Neural crest cell (in vitro differentiated cells): Measurements from ENCODE around the gene CCL20. TPM values are rescaled to one million over a fixed set of nuclear protein-coding genes. Genes with fewer than 3 reads are reported as not detected.
"Not testable (repeated sequence)": the region's sequence is repeated elsewhere in the genome, so short reads cannot be mapped to it uniquely, and the experiment has no call there.

ENCODE experiments used
- DNase-seq: peaks from one replicate; pipeline ENCODE4 v3.0.0; 2021; ENCODE audit warnings: low read depth, mixed read lengths, low spot score
- H3K27ac Mint-ChIP-seq: one replicate; pipeline ENCODE4 v1.8.0; 2021; ENCODE audit warnings: mild to moderate bottlenecking, mixed read lengths; ENCODE audit not compliant: unreplicated experiment
- H3K27me3 Mint-ChIP-seq: 2 replicates; pipeline ENCODE4 v1.8.0; 2021; ENCODE audit warnings: low read depth, mild to moderate bottlenecking, mixed read lengths
- H3K36me3 Mint-ChIP-seq: 2 replicates; pipeline ENCODE4 v1.8.0; 2021; ENCODE audit warnings: low read depth, mild to moderate bottlenecking, mixed read lengths
- H3K4me1 Mint-ChIP-seq: 2 replicates; pipeline ENCODE4 v1.8.0; 2021; ENCODE audit warnings: mixed read lengths
- H3K4me3 Mint-ChIP-seq: one replicate; pipeline ENCODE4 v1.8.0; 2021; ENCODE audit warnings: mild to moderate bottlenecking, mixed read lengths
- H3K9me3 Mint-ChIP-seq: 2 replicates; pipeline ENCODE4 v1.8.0; 2021; ENCODE audit warnings: mixed read lengths
- total RNA-seq: library from RNA; stranded (reverse); gene quantifications from 2 replicates; pipeline ENCODE4 v1.2.1, GENCODE V29; 2021
- TF ChIP-seq, protein P1 (sequence below): fragments of 200-600 bp; sonication (generic); conservative IDR thresholded peaks from 2 replicates; pipeline ENCODE4 v1.5.0; 2021; ENCODE audit warnings: antibody characterized with exemption, mild to moderate bottlenecking

CCL20 gene
- total RNA-seq, 1 donor from 2014 or later: not detected

DNA sequence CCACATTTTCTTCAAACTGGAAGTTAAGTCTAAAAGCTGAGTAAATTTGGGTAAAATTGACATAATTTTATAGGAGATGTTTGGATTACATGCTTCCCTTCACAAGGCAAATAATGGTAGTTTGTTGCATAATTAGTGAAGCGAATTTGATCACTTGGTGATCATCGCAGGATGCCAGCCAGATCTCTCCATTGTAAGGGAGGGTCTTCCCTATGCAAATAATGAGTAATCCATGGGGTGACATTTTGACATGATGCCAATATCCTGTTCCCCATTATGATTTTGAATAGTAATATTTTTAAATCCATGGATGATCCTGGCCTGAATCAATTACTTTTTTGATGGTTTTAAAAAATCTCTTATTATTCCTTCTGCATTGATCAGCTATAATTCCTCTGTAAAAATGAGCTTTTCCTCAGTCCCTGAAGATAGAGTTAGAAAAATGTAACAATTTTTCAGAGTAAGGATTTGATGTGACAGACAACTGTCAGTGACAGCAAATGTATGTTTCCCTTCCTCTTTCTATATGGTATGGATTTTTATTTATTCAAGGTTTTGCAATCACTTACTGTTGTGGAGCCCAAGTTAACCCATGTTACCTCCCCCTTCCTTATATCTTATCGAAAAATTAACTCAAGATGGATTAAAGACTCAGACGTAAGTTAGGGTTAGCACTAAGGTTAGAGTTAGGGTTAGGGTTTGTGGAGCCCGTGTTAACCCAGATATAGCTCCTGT, 21.4 kb downstream of the CCL20 start:
- H3K36me3 Mint-ChIP-seq: no peaks in the 10 kb centered on the region
- DNase-seq: no peak
- no peak overlapping the region for H3K27ac Mint-ChIP-seq
- no peak overlapping the region for H3K4me3 Mint-ChIP-seq
- peaks cover 3% of the 10 kb centered on the region for H3K9me3 Mint-ChIP-seq
- H3K4me1 Mint-ChIP-seq: no peaks in the 10 kb centered on the region
- TF ChIP-seq, protein P1, sequence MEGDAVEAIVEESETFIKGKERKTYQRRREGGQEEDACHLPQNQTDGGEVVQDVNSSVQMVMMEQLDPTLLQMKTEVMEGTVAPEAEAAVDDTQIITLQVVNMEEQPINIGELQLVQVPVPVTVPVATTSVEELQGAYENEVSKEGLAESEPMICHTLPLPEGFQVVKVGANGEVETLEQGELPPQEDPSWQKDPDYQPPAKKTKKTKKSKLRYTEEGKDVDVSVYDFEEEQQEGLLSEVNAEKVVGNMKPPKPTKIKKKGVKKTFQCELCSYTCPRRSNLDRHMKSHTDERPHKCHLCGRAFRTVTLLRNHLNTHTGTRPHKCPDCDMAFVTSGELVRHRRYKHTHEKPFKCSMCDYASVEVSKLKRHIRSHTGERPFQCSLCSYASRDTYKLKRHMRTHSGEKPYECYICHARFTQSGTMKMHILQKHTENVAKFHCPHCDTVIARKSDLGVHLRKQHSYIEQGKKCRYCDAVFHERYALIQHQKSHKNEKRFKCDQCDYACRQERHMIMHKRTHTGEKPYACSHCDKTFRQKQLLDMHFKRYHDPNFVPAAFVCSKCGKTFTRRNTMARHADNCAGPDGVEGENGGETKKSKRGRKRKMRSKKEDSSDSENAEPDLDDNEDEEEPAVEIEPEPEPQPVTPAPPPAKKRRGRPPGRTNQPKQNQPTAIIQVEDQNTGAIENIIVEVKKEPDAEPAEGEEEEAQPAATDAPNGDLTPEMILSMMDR: no peak
- no peaks in the 10 kb centered on the region for H3K27me3 Mint-ChIP-seq

DNA sequence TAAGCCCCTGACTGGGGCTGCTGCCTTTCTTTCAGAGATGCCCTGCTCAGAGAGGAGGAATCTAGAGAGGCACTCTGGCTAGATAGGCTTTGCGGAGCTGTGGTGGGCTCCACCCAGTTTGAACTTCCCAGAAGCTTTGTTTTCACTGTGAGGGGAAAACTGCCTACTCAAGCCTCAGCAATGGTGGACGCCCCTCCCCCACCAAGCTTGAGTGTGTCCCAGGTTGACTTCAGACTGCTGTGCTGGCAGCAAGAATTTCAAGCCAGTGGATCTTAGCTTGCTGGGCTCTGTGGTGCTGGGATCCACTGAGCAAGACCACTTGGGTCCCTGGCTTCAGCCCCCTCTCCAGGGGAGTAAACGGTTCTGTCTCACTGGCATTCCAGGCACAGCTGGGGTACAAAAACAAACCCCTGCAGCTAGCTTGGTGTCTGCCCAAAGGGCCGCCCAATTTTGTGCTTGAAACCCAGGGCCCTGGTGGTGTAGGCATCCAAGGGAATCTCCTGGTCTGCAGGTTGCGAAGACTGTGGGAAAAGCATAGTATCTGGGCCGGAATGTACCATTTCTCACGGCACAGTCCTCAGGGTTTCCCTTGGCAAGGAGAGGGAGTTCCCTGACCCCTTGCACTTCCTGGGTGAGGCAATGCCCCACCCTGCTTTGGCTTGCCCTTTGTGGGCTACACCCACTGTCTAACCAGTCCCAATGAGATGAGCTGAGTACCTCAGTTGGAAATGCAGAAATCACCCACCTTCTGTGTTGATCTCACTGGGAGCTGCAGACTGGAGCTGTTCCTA, 25.9 kb downstream of the CCL20 start:
- not testable (repeated sequence) for H3K4me1 Mint-ChIP-seq, H3K4me3 Mint-ChIP-seq, H3K27me3 Mint-ChIP-seq, DNase-seq, H3K9me3 Mint-ChIP-seq, H3K27ac Mint-ChIP-seq, H3K36me3 Mint-ChIP-seq

DNA sequence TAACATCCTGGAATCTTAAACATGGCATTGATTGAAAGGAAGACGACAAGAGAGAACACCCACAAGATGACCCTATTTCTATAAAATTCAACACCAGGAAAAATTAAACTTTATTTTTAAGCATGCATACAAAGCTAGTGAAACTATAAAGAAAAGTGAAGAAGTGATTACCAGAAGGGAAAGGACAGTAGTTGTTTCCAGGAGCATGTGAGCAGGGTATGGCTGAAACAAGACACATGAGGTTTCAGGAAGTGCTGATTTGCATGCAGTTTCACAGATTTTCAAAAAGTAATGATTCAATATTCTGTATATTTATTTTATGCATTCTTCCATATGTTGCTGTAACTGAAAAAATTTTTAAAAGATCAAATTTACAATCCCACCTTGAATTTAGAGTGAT, 33.2 kb downstream of the CCL20 start:
- no peak for DNase-seq
- Mint-ChIP-seq H3K27ac (no peak overlapping the region), H3K4me1 (no peaks in the 10 kb centered on the region), H3K9me3 (peaks cover 3% of the 10 kb centered on the region), H3K4me3 (no peak overlapping the region), H3K36me3 (no peaks in the 10 kb centered on the region), H3K27me3 (no peaks in the 10 kb centered on the region)
- TF ChIP-seq, protein P1: no peak

DNA sequence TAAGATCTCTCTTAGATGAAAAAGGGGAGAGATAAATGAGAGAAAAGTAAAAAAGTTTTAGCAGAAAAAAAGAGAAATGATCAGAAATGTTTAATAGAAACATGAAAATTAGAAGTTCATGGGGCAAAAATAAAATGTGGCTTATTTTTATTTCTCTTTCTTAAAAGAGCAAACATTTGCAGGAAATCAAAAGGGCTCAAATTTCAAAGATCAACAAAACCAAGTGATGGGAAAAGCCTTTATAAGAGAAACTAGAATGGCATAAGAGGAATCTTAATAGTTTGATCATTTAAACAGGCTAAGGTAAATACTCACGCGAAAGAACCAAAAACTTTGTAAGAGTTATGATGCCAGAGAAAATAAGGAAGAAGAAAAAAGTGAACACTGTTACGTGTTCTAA, 34.5 kb downstream of the CCL20 start:
- TF ChIP-seq, protein P1: no peak
- no peaks in the 10 kb centered on the region for H3K27me3 Mint-ChIP-seq
- DNase-seq: no peak

DNA sequence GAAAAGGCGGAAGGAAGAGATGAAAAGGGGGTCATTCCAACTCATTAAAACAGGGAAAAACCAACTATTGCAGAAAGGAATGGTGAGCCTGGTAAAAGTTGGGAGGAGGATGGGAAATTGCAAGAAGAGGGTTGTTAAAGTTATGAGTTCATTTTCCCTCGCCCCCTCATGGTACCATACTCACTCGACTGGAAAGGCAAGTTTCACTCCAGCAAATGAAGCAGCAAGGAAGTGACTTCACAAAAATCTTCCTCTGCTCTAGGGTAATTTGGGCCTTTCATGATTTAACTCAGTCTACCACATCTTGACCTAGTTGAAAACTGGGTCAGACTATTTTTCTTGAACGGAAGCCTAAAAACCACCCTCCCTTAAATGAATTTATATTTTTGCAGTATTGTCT, 34.9 kb downstream of the CCL20 start:
- Mint-ChIP-seq H3K4me3 (no peak overlapping the region), H3K9me3 (peaks cover 3% of the 10 kb centered on the region), H3K27ac (no peak overlapping the region), H3K36me3 (no peaks in the 10 kb centered on the region), H3K27me3 (peaks cover under 1% of the 10 kb centered on the region), H3K4me1 (no peaks in the 10 kb centered on the region)
- TF ChIP-seq, protein P1: no peak
- no peak for DNase-seq

More for the DNA sequence above, 34.5 kb downstream of the CCL20 start:
- no peak overlapping the region for H3K4me3 Mint-ChIP-seq
- peaks cover 3% of the 10 kb centered on the region for H3K9me3 Mint-ChIP-seq
- no peaks in the 10 kb centered on the region for H3K36me3 Mint-ChIP-seq
- H3K27ac Mint-ChIP-seq: no peak overlapping the region
- H3K4me1 Mint-ChIP-seq: no peaks in the 10 kb centered on the region

DNA sequence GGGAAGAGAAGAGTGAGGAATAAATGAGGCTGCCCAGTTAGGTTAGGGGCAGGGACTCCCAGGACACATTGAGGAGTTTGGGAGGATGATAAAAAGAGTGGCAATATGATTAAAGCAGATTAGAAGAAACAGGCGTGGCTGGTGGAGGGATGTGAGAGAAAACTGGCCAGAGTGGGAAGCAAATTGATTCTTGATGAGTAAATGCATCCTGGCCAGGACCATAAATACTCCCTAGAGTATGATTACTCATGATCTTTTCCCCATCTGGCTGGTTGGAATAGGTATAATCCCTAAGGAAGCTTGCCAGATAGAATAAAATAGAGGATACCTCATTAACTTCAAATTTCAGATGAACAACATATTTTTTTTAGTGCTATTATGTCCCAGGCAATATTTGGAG, 36.3 kb downstream of the CCL20 start:
- Mint-ChIP-seq H3K36me3 (no peaks in the 10 kb centered on the region), H3K27me3 (peaks cover 3% of the 10 kb centered on the region), H3K9me3 (no peaks in the 10 kb centered on the region), H3K4me1 (no peaks in the 10 kb centered on the region), H3K4me3 (no peak overlapping the region), H3K27ac (no peak overlapping the region)
- TF ChIP-seq, protein P1: no peak
- no peak for DNase-seq
